CD4-positive, alpha-beta T cell treated with Interleukin-15 for 4 hours (primary cell): Measurements from ENCODE around the gene ZNF438.

Experiments used
- DNase-seq: peaks from one replicate; pipeline ENCODE4 v3.0.0-alpha.2; 2020; ENCODE audit warnings: low spot score

The ZNF438 gene

DNA sequence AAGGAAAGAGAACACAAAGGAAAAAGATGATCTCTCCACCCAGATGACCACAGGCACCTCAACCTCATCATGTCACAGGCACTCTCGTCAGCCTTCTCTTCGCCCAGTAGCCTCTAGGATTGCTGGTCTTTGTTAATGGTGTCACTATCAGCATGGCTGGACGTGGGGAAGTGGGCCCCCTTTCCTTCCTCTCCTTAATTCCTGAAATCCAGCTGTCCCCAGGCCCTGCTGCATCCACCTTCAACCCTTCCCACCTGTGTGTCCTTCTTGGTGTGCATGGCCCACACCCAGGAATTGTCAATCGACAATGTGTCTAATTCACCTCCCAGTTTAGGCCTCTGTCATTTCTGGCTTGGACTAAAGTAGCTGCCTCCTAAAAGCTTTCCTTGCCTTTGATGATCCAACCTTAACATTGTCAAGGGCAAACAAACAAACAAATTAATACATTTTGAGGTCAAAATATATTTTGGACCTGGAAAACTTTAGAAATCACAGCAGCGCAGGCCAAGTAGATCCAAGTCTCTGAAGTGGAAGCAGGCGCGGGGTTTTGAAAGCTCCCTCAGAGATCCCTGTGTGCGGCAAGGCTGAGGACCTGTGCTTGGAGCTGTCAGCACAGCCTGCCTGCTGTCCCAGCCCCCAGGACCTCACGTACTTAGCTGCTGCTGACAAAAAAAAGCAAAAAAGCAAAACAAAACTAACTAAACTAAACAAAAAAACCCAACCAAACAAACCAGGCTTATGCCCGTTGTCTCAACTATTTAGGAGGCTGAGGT lies 208.8 kb downstream of the ZNF438 start:
- no peak for DNase-seq

DNA sequence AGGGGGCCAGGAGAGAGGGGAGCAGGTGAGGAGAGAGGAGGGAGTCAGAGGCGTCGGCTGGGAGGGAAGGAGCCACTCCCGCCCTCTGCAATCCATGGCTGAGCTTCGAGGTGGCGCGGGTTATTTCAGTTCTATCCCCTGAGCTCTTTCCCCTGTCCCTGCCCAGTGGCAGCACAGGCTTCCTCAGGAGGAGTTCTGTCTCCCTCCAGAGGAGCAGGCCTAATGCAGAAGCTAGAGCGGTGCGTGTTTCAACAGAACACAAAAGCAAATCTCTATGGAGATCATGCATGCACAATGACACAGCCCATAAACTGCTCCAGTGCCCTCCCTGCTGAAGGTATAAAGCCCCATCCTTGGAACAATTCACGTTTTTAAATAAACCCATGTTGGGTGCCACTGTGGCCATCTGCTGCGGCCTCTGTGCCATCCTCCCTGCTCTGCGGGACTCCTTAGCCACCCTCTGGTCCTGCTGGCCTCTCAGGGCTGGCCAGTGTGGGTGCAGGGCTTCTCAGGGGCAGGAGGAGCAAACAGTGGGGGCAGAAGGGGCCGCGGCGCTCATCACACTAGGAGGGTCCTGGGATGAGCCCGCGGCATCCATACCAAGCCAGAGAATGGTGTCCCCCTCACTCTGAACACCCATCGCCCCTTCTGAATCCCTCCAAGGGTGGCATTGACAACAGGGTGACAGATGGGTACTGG lies 209.5 kb downstream of the ZNF438 start:
- DNase-seq, result no peak

DNA sequence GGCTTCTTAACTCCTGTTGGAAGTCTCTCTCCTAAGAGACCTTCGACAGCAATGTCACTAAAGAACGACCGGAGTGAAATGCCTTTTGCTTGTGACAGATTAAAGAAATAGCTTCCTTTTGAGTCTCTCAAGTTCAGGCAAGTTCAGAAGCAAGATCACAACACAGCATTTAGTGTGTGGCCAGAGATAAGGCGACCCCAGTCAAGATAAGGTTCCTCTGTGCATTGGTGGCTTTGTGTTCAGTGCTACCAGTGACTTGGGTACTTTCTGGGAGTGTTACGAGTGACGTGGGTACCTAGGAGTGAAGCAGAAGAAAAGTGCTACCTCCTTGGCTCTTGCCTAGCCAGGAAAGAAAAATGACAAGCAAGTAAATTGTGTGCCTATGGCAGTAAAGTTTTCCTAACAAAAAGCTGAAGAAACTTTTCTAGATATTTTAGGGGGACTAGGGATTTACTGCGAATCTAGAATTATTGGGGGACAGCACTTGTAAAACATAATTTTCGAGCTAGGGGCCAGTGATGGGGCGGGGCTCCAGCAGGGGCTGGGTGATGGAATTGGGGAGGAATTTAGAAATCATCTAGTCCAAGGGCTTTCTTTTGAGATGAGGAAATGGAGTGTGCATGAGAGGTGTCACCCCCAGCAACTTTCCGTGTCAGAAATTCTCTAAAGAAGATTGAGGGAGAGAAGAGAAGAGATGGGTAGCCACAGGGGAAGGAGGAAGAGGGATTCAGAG lies 210.2 kb downstream of the ZNF438 start:
- DNase-seq, result no peak

DNA sequence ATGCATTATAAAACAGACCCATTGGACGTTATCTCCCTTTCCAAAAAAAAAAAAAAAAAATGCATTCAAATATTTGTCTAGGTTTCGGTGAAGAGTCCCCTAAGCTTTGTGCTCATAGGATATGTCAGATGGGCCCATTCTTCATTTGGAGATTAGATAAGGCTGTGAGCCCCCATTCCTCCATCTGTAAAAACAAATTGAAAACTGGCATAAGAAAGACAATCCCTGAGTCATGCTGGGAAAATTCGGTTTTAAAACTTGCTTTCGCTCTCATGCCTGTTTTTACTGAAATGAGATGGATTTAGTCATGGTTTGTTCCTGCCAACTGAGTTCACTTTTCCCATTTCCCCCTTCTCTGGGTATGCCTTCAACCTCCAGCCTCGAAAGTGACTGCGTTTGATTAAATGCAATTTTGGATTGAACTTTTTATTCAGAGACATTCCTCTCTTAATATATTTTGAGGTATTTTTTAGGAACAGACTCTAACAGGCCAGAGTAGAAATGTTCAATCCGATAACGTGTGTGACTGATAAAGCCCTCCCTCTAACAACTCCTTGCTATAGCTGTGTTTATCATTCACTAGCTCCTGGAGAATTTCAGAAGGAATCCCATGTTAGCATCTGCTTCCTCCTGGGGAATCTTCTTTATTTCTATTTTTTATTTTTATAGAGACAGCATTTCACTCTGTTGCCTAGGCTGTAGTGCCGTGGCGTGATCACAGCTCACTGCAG lies 211.2 kb downstream of the ZNF438 start:
- no peak for DNase-seq

DNA sequence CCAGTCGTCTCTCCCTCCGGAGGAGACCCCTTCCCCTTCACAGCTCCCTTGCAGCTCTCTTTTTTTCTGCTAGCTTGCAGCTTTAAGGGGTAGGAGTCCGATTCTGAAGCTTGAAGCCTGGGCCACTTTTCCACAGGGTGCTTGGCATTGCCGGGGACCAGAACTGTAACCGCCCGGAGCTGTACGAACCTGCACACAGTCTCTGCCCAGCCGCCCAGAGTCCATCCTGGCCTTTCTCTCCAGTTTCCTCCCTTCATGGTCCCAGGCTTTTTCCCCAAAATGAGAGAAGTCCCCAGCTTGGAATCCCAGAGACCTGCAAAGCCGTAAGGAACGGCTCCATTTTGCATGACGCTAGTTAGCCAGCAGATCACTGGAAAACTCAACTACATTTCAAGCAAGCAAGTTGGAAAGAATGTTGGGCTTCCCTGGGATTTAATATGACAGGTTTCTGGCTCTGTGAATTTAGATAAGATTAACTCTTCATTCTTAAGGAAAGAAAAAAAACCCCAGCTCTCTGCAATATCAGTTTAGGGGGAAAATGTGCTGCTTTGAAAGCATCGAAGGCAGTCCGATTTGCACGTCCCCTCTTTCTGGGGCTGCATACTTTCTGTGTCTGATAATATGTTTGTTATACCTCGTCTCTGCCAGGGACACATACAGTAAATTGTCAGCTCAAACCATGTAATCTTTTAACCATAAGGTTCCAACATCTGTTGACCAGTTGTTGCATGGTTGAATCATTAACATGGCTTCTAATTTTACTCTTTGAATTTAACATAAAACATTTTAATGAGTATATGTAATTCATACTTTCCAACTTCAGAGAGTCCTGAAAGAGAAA lies 212.1 kb downstream of the ZNF438 start:
- no peak for DNase-seq

DNA sequence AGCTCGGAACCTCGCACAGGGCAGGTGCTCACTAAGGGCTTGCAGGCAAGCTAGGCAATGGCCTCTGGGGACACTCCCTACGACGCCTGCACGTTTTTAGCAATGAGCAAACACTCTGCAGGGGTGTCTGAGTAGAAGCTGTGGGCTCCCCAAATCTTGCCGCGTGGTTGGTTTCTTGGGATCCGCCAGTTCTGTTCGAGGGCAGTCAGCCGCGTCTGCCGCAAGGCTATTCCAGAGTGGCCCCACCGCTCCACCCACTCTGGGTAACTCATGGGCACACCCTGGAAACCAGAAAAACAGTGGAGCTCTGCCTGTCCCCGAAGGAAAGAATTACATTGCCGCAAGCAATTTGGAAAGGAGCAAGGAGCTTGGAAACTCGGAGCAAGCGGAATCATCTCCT lies 212.8 kb downstream of the ZNF438 start:
- no peak for DNase-seq

DNA sequence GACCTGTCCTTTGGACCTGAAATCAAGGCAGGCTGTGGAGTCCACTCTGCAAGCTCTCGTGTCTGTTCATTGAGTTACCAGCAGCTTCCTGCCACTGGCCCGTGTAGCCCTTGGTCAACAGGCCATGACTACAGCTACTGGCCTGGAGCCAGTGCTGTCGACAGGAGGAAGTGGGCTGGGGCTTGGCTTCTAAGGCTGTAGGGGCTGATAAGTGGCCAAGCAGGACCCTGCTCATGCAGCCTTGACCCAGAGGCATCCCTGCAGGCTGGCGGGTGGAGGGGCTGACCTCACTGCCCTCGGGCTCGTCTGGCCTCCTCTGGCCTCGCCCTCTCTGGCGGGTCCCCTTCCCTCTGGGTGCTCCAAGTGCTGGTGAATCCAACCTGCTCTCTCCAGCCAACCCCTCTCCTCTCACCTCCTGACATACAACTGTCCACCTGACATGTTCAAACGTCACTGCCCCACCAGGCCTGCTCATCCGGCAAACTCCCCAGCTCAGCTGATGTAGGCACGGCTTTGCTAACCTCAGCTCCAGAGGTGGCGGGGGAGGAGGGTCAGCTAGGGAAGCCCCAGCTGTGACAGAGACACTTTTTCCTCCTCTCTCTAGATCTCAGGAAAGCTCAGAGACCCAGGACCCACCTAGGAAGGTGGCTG lies 213.5 kb downstream of the ZNF438 start:
- no peak for DNase-seq

DNA sequence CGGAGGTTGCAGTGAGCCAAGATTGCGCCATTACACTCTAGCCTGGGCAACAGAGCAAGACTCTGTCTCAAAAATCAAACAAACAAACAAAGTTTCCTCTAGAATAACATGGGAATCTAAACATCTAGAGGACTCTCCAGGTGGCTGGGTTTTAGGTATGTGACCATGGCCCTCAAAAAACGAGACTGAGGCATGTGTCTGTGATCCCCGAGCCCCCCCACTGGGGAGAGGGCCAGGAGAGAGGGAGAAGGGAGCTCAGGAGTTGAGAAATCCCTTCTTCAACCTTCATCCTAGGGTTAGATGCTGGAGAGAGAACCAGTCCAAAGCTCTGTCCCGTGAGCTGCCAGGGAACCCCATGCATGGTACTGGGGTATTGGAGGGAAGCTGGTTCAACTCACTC lies 214.1 kb downstream of the ZNF438 start:
- DNase-seq, result no peak

DNA sequence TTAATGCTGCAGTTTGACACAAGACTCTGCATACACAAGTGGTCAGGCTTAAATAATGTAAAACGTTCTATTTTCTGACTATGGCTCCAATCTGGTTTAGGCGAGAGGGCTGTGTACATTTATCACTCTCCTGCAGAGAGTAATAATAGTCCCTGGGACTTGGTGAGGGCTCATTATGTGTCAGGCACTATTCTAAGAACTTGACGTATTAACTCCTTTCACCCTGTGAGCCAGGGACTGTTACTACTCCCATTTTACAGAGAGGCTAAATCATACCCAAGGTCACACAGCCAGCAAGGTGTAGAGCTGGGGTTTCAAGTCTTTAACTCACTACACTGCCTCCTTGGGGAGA lies 214.9 kb downstream of the ZNF438 start:
- DNase-seq, result no peak

DNA sequence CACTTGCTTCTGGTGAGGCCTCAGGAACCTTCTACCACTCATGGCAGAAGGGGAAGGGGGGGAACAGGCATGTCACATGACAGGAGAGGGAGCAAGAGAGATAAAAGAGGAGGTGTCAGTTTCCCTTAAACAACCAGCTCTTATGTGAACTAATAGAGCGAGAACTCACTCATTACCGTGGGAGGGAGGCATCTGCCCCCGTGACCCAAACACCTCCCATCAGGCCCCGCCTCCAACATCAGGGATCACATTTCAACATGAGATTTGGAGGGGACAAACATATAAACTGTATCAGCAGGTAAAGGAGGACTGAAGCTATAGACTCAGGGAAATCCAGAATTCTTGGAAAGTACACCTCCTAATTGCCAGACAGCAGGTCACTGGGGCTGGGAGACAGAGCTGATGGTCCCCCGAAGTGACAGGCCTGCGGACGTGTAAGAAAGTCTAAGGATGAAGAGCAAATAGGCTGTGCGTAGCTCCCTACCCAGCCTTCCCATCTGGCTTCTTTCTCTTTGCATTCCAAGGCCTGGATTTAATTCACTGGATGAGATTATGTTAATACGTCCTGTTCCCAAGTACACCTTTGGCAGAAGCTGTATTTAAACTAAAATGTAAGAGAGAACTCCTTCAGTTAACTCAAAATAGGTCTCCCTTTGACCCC lies 215.4 kb downstream of the ZNF438 start:
- DNase-seq, result no peak

DNA sequence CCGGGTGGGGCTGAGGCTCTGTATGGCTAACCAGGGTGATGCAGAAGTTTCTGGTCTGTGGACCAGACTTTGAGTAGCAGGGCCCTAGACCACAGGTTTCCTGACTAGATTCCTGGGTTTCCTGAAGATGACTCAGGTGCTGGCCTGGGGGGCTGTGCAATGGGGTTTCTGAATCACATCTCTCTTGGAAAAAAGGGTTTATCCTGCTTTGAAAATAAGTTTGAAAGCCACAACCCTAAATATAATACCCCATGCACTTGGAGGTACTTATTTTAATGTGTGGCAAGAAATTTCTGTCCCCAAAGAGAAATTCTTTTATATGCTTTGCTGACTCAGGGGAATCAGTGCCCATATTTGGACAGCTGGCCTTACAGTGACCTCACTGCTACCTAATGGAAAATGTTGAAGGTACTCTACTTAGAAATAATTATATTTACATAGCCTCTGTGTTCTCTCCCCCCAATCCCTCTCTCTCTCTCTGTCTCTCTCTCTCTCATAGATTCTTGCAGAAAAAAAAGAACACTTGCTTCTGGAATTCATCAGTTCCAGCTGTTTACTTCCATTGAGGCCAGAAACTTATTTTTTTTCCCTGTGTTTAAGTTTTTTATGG lies 217.7 kb downstream of the ZNF438 start:
- no peak for DNase-seq

DNA sequence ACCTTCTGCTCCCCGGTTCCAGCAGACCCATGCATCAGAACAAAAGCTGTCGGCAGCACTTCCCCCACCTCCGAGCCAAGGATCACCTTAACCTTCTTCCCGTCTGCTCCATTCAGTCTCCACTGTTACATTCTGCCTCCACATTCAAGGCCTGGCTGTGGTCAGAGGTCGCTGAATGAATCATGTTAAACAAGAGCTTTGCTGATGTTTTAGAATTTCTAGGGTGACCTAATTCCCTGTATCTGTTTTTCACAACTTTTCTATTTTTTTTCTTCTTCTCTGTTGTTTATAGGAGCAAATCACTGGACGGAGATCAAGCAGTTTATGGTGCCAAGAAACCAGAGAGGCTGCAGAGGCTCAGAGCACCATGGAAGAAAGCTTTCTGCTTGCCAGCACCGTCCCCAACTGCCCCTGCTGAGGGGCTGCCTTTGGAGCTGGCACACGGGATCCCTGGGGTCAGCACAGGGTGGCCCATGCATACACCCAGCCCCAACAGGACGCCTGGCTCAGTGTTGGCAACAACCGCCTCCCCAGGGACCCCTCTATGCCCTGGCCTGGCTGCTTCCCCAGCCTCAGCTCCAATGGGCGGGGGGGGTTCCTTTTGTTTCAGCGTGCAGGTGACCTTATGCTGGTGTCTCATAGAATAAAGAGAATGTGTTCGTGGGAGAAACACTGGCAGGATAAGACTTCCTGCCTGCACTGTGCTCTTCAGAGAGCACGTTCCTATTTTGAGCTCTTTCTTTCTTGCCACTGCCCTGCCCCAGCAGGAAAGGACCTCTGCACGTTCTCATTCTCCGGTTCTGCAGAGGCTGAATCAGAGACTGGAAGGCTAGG lies 219.4 kb downstream of the ZNF438 start:
- no peak for DNase-seq

DNA sequence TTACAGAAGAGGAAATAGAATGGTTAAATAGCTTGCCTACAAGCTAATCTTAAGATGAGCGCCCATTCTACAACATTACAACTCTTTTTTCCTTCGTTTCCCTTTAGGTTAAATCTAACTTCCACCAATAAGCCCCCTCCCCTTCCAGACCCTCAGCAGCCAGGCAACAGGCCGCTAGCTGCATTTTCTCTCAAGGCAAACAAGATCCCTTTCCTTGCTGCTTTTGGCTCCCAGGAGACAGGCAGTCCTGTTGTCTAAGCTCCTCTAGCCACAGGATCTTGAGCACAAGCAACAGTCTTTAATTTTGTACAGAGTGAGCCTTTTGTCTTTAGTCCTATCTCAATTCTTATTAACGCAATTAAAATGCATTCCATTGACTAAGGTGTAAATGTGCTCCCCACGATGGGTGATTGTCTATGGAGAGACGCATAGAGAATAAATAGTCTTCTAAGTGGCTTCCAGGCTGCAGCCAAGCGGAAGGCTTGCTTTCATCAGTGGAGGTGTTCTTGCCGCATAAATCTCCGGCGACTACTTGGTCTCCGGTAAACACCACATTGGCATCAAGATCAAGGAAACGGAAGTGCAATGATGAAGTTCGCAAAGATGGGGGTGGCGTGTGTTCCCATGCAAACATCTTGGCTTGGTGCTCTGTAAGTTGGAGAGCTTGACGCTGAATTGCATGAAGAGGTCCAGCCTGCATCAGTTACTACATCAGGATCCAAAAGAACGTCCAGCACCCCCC lies 220.2 kb downstream of the ZNF438 start:
- no peak for DNase-seq

DNA sequence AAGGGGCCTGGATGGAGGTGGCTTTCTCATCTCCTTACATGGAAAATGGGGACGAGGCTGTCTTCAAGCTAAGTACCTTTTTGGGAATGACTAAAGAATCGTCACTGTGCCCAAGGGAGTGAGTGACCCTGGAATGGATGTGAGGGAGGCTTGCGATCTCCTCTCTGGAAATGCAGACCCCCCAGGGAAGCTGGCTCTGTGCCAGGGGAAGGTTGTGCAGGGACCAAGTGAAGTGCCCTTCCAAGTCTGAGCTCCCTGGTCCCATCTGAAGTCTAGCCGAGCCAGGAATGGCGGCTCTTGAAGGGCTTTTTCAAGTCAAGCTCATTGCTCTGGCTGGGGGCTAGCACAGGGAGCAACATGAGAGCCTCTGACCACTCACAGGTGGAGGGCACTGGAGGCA lies 221.2 kb downstream of the ZNF438 start:
- DNase-seq, result no peak

DNA sequence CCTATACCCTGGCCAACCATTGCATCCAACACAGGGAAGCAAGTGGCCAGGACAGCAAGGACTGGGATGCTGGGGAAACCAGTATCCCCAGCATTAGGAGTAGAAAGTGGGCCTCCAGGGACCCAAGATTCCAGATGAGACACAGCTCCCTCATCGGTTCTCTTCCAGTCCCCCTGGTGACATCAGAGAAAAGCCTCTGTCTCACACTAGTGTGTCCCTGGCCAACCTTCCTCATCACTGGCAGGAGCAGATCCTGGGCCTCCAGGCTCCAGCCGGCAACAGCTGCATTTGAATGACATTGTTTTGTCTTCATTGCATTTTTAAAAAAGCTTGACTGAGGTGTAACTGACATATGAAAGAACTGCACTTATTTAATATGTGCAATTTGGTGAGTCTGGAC lies 224.8 kb downstream of the ZNF438 start:
- DNase-seq, result no peak

DNA sequence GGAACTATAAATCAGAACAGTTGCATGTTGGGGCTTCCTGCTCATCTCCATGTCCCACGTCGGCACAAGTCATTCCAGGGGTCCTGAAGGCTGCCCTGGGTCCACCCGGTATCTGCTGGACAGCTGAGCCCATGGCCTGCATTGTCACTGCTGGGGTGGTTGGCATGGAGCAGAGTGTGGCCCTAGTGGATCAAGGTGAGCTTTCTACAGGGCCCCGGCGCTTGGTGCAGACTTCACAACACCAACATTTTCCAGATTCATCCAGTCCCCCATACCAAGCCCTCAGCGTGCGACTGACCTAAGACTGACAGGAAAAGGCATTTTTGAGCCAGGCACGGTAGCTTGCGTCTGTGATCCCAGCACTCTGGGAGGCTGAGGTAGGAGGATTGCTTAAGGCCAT lies 226.6 kb downstream of the ZNF438 start:
- DNase-seq, result no peak

DNA sequence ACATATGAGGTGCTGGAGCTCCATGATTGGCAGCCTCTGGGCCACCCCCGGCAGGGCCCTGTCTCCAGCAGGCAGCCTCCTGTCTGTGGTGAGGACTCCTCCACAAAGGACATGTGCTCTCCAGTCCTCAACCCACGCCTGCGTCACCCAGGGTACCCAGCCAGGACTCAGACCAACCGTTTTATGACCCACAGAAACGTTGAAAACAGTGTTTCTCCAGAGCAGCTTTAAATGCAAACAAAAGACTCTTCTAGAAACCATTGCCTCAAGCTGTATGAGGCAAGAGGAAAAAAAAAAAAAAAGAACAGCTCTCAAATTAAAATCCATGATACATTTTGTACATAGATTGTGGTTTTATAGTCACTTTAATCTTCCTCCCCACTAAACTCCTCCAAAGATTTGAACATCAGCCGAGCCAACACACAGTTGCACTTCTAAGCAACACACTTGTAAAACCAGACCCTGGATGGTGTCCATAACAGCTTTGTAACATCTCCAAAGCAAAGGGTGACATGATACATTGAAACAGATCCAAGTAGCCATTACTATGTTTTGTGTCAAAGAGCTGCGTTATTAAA lies 227.1 kb downstream of the ZNF438 start:
- DNase-seq, result no peak

DNA sequence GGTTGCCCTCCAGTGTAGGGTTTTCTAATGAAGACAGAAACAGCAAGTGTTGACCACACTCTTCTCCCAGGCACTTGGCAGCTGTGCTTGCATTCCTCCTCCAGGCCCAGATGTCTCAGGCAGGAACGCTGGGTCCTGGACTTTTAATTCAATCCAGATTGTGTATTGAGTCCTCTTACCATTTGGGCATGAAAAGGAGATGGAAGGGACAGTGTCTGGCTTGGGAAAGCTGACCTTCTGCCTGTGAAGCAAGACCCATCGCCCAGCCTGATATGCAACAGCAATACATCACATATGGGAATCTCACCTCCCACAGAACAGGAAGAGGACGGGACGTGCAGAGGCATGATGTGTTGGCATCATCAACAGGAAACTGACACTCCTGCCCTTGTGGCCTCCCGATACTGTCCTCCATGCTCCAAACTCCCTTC lies 227.8 kb downstream of the ZNF438 start:
- no peak for DNase-seq
